Measurements from ENCODE around the gene SHANK1.

The SHANK1 gene

GRCh38 chr19:50679177-50680125, 40.2 kb downstream of the SHANK1 start:
- no peak for FAIRE-seq

GRCh38 chr19:50678323-50678722, 41.3 kb downstream of the SHANK1 start:
- FAIRE-seq = no peak

DNA sequence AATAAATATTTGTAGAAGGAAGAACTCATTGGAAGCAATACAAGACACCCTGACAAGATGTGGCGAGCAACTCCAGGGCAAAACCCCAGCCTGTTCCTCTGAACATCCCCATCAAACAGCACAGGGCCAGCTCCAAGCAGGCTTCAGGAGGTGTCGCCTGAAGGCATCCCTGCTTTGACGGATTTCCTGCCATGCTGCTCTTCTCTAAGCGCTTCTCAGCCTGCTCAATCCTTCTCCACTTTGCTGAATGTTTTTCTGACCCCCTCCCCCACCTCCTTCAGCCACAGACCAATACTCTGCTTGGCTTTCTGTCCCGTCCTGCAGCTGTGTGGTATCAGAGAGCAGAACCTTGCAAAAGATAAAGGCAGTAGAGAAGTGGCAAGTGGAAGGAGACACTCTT, 42.0 kb downstream of the SHANK1 start:
- no peak for FAIRE-seq

- FAIRE-seq = no peak
These were observed 42.9 kb downstream of the SHANK1 start for GRCh38 chr19:50676625-50677197.

- FAIRE-seq = no peak
These were observed 46.5 kb downstream of the SHANK1 start for GRCh38 chr19:50673118-50673517.

DNA sequence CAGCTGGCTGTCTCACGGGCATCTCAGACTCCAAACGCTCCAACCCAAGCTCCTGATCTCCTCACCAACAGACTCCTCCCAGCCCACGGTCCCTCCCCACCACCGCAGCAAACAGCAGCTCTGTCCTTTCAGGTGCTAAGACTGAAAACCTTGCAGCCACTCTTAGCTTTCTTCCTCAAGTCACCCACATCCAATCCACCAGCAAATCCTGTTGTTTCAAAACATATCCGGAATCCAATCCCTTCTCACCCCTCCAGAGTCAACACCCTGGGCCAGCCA, 49.6 kb downstream of the SHANK1 start:
- FAIRE-seq = no peak

DNA sequence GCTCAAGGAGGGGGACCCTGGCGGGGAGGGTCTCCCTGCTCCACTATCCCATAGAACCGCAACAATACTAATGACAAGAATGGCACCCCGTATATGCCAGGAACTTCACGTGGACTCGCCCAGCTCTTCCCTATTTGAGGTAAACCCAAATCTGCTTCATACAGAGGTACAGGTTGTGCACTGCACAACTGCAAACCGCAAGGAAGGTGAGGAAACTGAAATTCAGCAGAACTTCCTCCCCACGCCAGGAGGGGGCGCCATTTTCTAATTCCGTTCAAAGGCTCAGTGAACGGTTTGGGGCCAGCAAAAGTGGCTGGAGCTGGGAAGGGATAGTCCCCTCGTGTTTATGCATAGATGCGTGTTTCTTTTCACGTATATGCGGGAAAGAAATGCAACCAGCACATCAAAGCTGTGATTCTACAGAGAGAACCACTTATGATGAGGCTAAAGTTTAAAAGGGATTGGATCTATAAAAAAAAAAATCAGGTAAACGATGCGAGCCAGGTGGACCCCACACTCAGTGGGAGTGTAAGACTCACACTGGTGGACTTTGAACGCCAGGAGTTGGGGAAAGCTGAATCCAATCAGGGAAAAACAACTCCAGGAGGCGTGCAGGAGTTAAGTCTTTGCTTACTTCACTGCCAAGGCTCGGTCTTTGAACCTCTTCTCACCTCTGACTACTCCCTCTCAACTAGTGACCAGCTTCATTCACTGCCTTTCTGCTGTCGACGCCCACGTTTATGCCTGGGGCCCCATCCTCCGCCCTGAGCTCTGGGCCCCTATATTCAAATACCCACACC, 50.1 kb downstream of the SHANK1 start:
- no peak for FAIRE-seq

DNA sequence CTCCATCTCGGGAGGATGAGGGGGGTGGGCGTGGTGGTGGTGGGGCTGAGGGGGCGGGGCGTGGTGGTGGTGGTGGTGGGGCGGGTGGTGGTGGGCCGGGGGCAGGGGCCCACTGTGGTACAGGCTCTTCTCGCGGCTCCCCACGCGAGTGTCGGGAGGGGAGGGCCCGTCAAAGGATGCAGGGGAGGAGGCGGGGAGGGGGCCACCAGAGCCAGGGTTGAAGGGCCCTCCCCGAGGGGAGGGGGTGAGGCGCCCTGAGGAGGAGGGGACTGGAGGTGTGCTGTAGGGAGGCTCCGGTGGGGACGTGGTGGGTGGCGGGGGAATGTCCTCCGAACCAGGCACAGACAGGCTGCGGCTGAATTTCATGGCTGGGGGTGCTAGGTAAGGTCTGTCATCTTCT, 50.7 kb downstream of the SHANK1 start:
- no peak for FAIRE-seq

GRCh38 chr19:50668416-50668815, 51.2 kb downstream of the SHANK1 start:
- no peak for FAIRE-seq

GRCh38 chr19:50667759-50668231, 51.8 kb downstream of the SHANK1 start:
- FAIRE-seq = no peak

GRCh38 chr19:50667177-50667758, 52.3 kb downstream of the SHANK1 start:
- FAIRE-seq = no peak

- FAIRE-seq = no peak
These were observed 53.0 kb downstream of the SHANK1 start for GRCh38 chr19:50666346-50667176.

- FAIRE-seq = no peak
These were observed 55.4 kb downstream of the SHANK1 start for GRCh38 chr19:50664204-50664603.

DNA sequence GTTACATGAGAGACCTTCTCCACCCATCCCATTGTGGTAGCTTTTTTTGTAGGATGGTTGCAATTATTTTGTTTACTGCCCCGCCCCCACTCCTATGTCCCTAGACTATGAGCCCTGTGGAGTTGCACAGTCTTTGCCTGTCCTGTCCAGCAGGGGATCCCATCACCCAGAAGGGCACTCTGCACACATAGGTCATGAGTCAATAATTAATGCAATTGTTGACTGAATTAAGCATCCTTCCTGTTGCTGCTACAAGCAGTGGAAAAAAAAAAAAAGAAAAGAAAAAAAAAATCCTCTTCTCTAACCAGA, 56.2 kb downstream of the SHANK1 start:
- no peak for FAIRE-seq

DNA sequence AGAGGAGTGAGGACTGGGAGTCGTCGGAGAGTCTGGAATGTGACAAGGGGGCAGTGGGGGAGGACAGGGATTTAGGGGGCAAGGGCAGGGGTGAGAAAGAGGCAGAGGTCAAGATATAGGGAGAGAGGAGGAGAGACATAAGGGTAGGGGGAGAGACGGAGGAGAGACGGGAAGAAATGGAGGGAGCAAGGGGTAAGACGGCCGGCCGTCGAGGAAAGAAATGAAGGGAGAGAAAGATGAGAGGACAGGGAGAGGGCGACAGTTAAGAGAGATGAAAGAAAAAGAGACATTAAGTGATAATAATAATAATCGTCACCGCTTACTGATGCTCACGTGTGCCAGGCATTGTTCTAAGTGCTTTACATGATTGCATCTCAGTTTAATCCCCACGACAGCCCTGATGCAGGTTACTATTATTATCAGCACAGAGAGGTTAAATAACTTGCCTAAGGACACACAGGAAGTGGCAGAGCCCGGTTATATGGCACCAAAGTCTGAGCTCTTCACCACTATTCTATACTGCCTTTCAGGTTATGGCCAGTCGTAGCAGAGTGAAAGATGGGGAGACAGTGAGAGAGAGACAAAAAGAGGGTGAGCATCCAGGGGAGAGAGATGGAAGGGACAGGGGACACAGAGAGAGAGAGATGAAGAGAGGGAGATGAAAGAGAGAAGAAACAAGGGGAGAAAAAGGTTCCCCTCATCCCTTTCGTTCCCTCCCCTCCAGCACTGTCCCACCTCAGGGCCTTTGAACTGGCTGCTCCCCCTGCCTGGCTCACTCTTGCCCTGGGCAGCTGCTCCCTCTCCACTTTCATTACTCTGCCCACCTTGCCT, 56.7 kb downstream of the SHANK1 start:
- FAIRE-seq = no peak

- no peak for FAIRE-seq
These were observed 57.6 kb downstream of the SHANK1 start for GRCh38 chr19:50661766-50662650.

- no peak for FAIRE-seq
These were observed 58.6 kb downstream of the SHANK1 start for GRCh38 chr19:50661023-50661422.

DNA sequence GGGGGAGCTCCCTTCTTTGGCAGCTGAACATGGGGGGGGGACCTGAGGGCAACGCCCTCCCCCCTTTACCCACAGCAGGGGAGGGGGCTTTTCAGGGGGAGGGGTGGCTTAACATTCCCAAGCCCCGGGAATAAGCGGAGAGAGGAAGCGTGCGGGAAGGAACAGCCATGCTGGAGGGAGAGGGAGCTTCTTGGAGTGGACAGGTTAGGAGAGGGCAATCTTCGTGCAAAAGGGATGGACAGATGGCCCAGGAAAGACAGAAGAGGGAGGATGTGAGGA, 59.6 kb downstream of the SHANK1 start:
- no peak for FAIRE-seq

DNA sequence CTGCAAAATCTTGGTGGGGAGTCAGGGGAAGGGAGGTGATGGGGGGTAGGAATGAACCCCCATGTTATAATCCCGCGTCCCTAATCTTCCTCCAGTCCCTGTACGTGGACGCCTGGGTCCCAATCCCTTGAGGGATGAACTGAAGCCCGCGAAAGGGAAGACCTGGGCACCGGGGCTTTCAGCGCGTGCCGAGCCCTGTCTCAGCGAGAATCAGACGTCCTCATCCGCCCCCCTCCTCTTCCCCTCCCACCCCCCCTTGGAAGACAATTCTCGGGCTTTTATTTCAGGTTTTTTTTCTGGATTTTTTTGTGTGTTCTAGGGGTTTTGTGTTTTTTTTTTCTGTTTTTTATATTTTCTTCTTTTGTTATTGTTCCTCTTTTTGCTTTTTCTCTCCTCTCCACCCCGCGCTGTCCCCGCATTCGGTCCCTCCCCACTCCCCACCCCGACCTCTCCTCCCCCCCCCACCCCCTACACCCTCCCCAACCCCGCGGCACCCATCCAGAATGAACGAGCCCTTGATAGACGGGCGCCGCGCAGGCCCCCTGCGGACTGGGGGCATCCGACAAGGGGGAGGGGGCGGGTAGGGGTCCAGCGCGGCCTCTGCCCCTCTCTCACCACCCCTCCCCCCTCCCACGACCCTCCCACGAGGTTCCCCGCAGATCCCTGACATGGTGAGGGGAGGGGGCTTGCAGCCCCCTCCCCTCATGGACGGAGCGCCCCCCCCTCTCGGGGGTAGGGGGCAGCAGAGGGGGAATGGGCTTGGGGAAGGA, 60.1 kb downstream of the SHANK1 start:
- FAIRE-seq = no peak
